K562 (cell line): ENCODE data around the gene SPOUT1. TPM values are rescaled to one million over a fixed set of nuclear protein-coding genes. Genes with fewer than 3 reads are reported as not detected.

Experiments
- ATF2 ChIP-seq: sonication (generic); formaldehyde crosslinking; IDR thresholded peaks from 2 replicates; pipeline ENCODE4 v1.8.1; 2022; ENCODE audit warnings: missing genetic modification reagents
- CREBBP ChIP-seq: IDR thresholded peaks from one replicate; pipeline ENCODE4 v1.6.1; 2012; ENCODE audit warnings: low read depth, mild to moderate bottlenecking, control low read depth, inconsistent platforms, low read length
- CREM ChIP-seq: IDR thresholded peaks from 2 replicates; pipeline ENCODE4 v1.6.1; 2014; ENCODE audit warnings: antibody characterized with exemption, low read depth
- DMBX1 ChIP-seq: fragments of 250-450 bp; sonication (Bioruptor Pico); IDR thresholded peaks from 2 replicates; pipeline ENCODE4 v1.8.0; 2022; ENCODE audit warnings: inconsistent platforms, mild to moderate bottlenecking, moderate library complexity, borderline replicate concordance
- E2F1 ChIP-seq: sonication (generic); formaldehyde crosslinking; IDR thresholded peaks from 2 replicates; pipeline ENCODE4 v1.8.1; 2023; ENCODE audit warnings: mild to moderate bottlenecking, missing genetic modification reagents, moderate library complexity
- FOXA3 ChIP-seq, 2 experiments: fragments of 450-650 bp in 1 of 2; sonication (generic) in 1 of 2; formaldehyde crosslinking; IDR thresholded peaks in 1 of 2; conservative IDR thresholded peaks in 1 of 2; 2 replicates each; pipeline versions ENCODE4 v1.4.0 to v1.8.0; 2020 to 2022; ENCODE audit warnings: mild to moderate bottlenecking in 2 of 2, missing genetic modification reagents in 1 of 2
- HNRNPK ChIP-seq: fragments of 200-400 bp; formaldehyde crosslinking; IDR thresholded peaks from one replicate; pipeline ENCODE4 v1.6.1; 2018; ENCODE audit warnings: mild to moderate bottlenecking, low read depth, low read length; ENCODE audit not compliant: poor library complexity, severe bottlenecking
- KLF6 ChIP-seq: fragments of 250-450 bp; sonication (Bioruptor Pico); IDR thresholded peaks from 2 replicates; pipeline ENCODE4 v1.4.0; 2020; ENCODE audit warnings: mild to moderate bottlenecking, moderate library complexity, borderline replicate concordance
- NFRKB ChIP-seq: fragments of 450-650 bp; IDR thresholded peaks from 2 replicates; pipeline ENCODE4 v1.6.1; 2016; ENCODE audit warnings: low read depth
- PATZ1 ChIP-seq: fragments of 250-450 bp; sonication (Bioruptor Pico); IDR thresholded peaks from 2 replicates; pipeline ENCODE4 v1.5.0; 2020; ENCODE audit warnings: mild to moderate bottlenecking, borderline replicate concordance
- TCF3 ChIP-seq: sonication (generic); formaldehyde crosslinking; IDR thresholded peaks from 2 replicates; pipeline ENCODE4 v1.4.0; 2020; ENCODE audit warnings: mild to moderate bottlenecking, missing genetic modification reagents
- ZBTB17 ChIP-seq: fragments of 450-650 bp; formaldehyde crosslinking; IDR thresholded peaks from 2 replicates; pipeline ENCODE4 v1.4.0; 2020; ENCODE audit warnings: mild to moderate bottlenecking
- ZNF282 ChIP-seq: sonication (generic); formaldehyde crosslinking; IDR thresholded peaks from 2 replicates; pipeline ENCODE4 v1.8.1; 2023; ENCODE audit warnings: missing genetic modification reagents
- ZNF324 ChIP-seq: fragments of 250-450 bp; sonication (Bioruptor Pico); IDR thresholded peaks from 2 replicates; pipeline ENCODE4 v1.4.0; 2020; ENCODE audit warnings: mild to moderate bottlenecking
- ZNF431 ChIP-seq: sonication (generic); formaldehyde crosslinking; IDR thresholded peaks from 2 replicates; pipeline ENCODE4 v1.8.0; 2022; ENCODE audit warnings: mild to moderate bottlenecking, missing genetic modification reagents
- polyA plus RNA-seq, 8 experiments: library from polyadenylated mRNA; depleted of rRNA in 4 of 8; stranded (reverse) in 5 of 8; unstranded in 3 of 8; fragments of >200 nt; fragmentation: Nextera tagmentation in 2 of 8; fragmentation: Illumina TruSeq in 1 of 8; extraction: Ambion mirVana in 2 of 8; extraction: Trizol in 1 of 8; gene quantifications; 2 replicates each; pipeline versions ENCODE4 v1.2.1 to v1.2.3, GENCODE V29; 2011 to 2014; ENCODE audit warnings: inconsistent platforms in 1 of 8, missing spikeins in 1 of 8
- total RNA-seq, 7 experiments: library from RNA; depleted of rRNA in 6 of 7; stranded (reverse); fragments of >200 nt in 6 of 7; fragmentation: Illumina TruSeq in 2 of 7; extraction: Trizol in 2 of 7; gene quantifications; 2 replicates each; pipeline versions ENCODE4 v1.2.1 to v1.2.3, GENCODE V29; 2011 to 2021; ENCODE audit warnings: low replicate concordance in 1 of 7
- TF ChIP-seq, protein P1 (sequence below): sonication (generic); formaldehyde crosslinking; IDR thresholded peaks from 2 replicates; pipeline ENCODE4 v1.8.1; 2023; ENCODE audit warnings: mild to moderate bottlenecking, missing genetic modification reagents
- TF ChIP-seq, protein P2 (sequence below): IDR thresholded peaks from 2 replicates; pipeline ENCODE4 v1.6.1; 2014; ENCODE audit warnings: antibody characterized with exemption

Gene SPOUT1
- total and polyA plus RNA-seq, 9 of the 15 experiments (the other 6 are each of a cell fraction or from before 2014, with no cell fraction given), result 10.6 to 121 (median 37.4) TPM

GRCh38 chr9:128786681-128787601 is 42.7 kb downstream of the SPOUT1 start, which contains the start of gene TBC1D13 (continued):
- TF ChIP-seq FOXA3 (CRISPR knock-in tag; conservative IDR thresholded peaks at IDR 0.05 in 1 of 2, IDR thresholded peaks at IDR 0.05 in 1 of 2) (peak in 1 of 2 experiments; percentile 90; a peak in 1 of 4 replicates), DMBX1 (no peak), KLF6 (CRISPR knock-in tag) (peak; percentile 31; the same call in 1 of the 2 replicates), E2F1 (peak; percentile 62; the same call in 1 of the 2 replicates), TCF3 (peak; percentile 57), HNRNPK (peak; percentile 27), CREBBP (no peak), ZNF282 (CRISPR knock-in tag) (peak; percentile 73), ZBTB17 (no peak), CREM (peak; percentile 78), ZNF431 (CRISPR knock-in tag) (peak; percentile 83), ZNF324 (no peak), PATZ1 (no peak), ATF2 (0 out of 2 replicates have a peak, but pooled peaks have one; percentile 38), NFRKB (peak; percentile 52)
- TF ChIP-seq, protein P1, sequence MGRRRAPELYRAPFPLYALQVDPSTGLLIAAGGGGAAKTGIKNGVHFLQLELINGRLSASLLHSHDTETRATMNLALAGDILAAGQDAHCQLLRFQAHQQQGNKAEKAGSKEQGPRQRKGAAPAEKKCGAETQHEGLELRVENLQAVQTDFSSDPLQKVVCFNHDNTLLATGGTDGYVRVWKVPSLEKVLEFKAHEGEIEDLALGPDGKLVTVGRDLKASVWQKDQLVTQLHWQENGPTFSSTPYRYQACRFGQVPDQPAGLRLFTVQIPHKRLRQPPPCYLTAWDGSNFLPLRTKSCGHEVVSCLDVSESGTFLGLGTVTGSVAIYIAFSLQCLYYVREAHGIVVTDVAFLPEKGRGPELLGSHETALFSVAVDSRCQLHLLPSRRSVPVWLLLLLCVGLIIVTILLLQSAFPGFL (CRISPR knock-in tag), result no peak
- TF ChIP-seq, protein P2, sequence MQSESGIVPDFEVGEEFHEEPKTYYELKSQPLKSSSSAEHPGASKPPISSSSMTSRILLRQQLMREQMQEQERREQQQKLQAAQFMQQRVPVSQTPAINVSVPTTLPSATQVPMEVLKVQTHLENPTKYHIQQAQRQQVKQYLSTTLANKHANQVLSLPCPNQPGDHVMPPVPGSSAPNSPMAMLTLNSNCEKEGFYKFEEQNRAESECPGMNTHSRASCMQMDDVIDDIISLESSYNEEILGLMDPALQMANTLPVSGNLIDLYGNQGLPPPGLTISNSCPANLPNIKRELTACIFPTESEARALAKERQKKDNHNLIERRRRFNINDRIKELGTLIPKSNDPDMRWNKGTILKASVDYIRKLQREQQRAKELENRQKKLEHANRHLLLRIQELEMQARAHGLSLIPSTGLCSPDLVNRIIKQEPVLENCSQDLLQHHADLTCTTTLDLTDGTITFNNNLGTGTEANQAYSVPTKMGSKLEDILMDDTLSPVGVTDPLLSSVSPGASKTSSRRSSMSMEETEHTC, result peak; percentile 93
